NB4 (cell line): ENCODE data around the gene KCTD16.

ENCODE experiments used
- CTCF ChIP-seq: IDR thresholded peaks from one replicate; pipeline ENCODE4 v1.5.1; 2012; ENCODE audit warnings: low read depth, low read length
- MYC ChIP-seq: IDR thresholded peaks from 2 replicates; pipeline ENCODE4 v1.6.1; 2011; ENCODE audit warnings: low read depth, low read length
- POLR2A ChIP-seq: IDR thresholded peaks from 2 replicates; pipeline ENCODE4 v1.6.1; 2011; ENCODE audit warnings: mild to moderate bottlenecking; ENCODE audit not compliant: insufficient read length; ENCODE audit errors: extremely low read depth
- TF ChIP-seq, protein P1 (sequence below): IDR thresholded peaks from 2 replicates; pipeline ENCODE4 v1.6.1; 2011; ENCODE audit warnings: low read depth, low read length

DNA sequence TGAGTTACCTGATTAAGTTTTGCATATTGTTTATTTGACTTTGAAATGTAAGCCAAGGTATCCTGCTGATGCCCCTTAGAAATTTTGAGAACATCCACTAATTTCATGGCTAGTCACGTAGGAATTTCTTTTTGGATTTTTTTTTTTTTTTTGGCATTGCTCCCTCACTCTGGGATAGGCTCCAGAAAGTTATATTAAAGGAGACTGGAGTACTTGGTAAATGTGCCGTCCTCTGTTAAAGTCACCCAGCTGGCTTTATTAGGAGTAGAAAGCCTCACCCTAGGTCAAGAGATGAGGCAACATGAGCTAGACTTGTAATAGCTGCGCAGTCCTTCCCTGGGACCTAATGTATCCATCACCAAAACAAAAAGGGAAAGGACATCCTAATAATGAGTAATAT lies 3.1 kb downstream of the KCTD16 start:
- TF ChIP-seq CTCF (no peak), POLR2A (no peak), MYC (no peak)
- TF ChIP-seq, protein P1, sequence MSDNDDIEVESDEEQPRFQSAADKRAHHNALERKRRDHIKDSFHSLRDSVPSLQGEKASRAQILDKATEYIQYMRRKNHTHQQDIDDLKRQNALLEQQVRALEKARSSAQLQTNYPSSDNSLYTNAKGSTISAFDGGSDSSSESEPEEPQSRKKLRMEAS, result no peak
